Measurements from ENCODE around the gene ARHGAP15.

The ARHGAP15 gene

GRCh38 chr2:143345887-143346787 is 216.9 kb downstream of the ARHGAP15 start:
- DNase-seq (ENCODE audit: low read depth) = no peak

- no peak for DNase-seq (ENCODE audit: low read depth)
Observed at GRCh38 chr2:143347271-143347695, 218.1 kb downstream of the ARHGAP15 start.

- DNase-seq (ENCODE audit: low read depth) = no peak
Observed at GRCh38 chr2:143347901-143348414, 218.7 kb downstream of the ARHGAP15 start.

GRCh38 chr2:143354050-143354750 is 225.0 kb downstream of the ARHGAP15 start:
- no peak for DNase-seq (ENCODE audit: low read depth)

GRCh38 chr2:143355870-143356269 is 226.7 kb downstream of the ARHGAP15 start:
- no peak for DNase-seq (ENCODE audit: low read depth)

GRCh38 chr2:143356336-143356735 is 227.1 kb downstream of the ARHGAP15 start:
- DNase-seq (ENCODE audit: low read depth) = no peak

GRCh38 chr2:143356736-143357446 is 227.7 kb downstream of the ARHGAP15 start:
- no peak for DNase-seq (ENCODE audit: low read depth)

GRCh38 chr2:143357966-143358365 is 228.7 kb downstream of the ARHGAP15 start:
- DNase-seq (ENCODE audit: low read depth) = no peak

DNA sequence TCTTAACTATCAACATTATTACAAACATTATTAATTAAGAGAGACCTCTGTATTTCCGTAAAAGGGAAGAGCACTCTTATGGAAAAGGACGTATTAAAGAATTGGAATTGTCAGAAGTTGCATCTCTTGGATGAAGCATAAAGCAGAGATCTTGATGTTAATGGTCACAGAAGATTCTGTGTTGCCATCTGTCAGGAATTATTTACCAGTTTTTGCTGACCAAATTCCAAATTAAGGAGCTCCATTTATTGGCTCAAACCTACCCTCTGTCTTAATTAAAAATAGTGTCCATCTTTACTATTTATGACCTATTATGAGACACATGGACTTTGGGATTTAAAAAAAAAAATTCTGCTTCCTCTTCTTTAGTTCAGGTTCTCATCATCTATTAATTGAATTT is 232.1 kb downstream of the ARHGAP15 start:
- DNase-seq (ENCODE audit: low read depth) = no peak

- DNase-seq (ENCODE audit: low read depth) = no peak
Observed at GRCh38 chr2:143371616-143372015, 242.4 kb downstream of the ARHGAP15 start.

DNA sequence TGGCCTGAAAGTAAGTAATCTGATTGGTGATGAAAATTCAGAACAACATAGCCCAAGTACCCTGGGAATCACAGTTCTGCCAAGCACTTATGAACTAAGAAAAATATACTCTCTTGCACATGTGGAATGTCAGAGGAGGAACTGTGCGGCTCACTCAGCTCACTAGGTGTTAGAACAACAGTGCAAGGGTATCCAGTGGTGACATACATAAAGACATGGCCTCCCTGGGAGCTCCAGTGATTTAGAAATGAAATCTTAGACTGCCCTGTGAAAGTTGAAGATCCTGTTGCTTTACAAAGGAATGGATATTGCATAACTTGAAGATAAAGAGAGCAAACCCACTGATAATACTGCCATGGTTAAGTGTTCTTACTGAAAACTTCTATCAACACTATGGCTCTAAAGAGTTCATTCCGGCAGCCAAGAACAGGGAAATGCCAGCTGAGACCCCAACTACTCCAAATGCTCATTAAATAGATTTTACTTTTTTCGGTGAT is 246.2 kb downstream of the ARHGAP15 start:
- no peak for DNase-seq (ENCODE audit: low read depth)

- DNase-seq (ENCODE audit: low read depth) = no peak
Observed at GRCh38 chr2:143378996-143379395, 249.8 kb downstream of the ARHGAP15 start.

GRCh38 chr2:143379955-143380354 is 250.7 kb downstream of the ARHGAP15 start:
- no peak for DNase-seq (ENCODE audit: low read depth)

- no peak for DNase-seq (ENCODE audit: low read depth)
Observed at GRCh38 chr2:143382573-143382972, 253.4 kb downstream of the ARHGAP15 start.

DNA sequence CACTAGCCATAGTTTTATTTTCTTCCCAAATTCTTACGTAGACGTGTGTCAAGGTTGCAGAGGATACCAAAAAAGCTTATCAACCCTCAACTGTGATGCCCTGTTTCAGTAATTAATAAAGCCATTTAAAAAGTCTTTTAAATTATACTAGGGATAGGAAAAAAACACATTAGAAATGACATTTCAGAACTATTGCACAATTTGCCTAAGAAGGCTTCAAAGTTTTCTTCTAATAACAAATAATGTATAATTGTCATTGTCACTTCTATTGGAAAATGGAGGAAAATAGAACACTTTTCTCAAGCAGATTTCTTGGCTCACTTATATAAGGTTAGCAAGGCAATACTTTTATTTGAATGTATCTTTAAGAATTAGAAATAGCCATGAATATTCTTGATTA is 253.8 kb downstream of the ARHGAP15 start:
- DNase-seq (ENCODE audit: low read depth) = no peak

DNA sequence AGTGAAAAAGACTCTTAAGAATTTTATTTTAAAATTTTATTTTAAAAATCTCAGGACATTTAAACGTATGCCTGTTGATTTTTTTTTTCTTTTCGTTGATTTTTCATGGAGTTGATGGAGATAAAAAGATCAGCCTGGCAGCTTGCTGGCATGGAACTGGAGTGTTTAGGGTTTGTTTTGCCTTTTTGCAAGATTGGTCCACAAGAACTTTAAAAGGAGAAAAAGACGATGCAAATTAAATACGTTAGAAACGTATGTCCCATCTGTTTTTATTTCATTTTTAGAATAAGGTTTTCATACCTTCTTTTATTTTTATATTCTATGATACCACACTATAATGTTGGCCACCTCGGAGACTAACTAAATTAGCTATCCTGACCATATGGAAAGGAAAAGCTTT is 254.9 kb downstream of the ARHGAP15 start:
- no peak for DNase-seq (ENCODE audit: low read depth)

- no peak for DNase-seq (ENCODE audit: low read depth)
Observed at GRCh38 chr2:143390171-143390570, 261.0 kb downstream of the ARHGAP15 start.

GRCh38 chr2:143392358-143392757 is 263.1 kb downstream of the ARHGAP15 start:
- no peak for DNase-seq (ENCODE audit: low read depth)

GRCh38 chr2:143394062-143394461 is 264.8 kb downstream of the ARHGAP15 start:
- no peak for DNase-seq (ENCODE audit: low read depth)

DNA sequence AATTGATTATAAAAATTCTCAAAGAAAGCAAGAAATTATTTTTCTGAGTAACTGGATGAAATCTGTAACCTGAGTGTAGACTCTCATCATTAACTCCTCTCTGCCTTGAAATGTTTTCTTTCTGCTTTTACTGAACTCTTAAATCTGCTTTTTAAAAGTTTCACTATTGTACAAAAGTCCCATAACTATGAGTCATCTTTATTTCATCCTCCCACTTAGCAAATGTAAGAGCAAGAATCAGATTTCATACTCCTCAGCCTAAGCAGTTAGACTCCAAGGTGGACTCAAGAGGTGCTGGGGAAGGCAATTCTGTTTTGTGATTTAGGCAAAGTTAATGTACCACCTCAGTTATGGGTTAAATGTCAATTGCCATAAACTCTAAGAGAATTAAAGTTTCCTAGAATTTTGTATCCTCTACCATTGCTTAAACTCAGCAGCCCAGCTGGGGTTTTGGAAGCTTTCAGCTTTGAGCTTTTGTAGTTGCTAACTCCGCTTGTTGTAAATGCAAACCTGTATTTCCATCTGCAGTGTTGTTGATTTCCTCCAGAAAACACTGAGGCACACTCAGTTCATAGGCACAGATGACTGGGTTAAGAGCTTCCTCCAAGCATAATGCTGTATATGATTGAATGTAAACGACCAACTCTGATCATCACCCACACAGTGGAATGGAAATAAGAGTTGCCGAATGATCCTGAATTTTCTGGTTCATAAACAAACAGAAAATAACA is 268.8 kb downstream of the ARHGAP15 start:
- DNase-seq (ENCODE audit: low read depth) = no peak

GRCh38 chr2:143398781-143399180 is 269.6 kb downstream of the ARHGAP15 start:
- DNase-seq (ENCODE audit: low read depth) = no peak
